ENCODE data around the gene DNAJC28.

DNA sequence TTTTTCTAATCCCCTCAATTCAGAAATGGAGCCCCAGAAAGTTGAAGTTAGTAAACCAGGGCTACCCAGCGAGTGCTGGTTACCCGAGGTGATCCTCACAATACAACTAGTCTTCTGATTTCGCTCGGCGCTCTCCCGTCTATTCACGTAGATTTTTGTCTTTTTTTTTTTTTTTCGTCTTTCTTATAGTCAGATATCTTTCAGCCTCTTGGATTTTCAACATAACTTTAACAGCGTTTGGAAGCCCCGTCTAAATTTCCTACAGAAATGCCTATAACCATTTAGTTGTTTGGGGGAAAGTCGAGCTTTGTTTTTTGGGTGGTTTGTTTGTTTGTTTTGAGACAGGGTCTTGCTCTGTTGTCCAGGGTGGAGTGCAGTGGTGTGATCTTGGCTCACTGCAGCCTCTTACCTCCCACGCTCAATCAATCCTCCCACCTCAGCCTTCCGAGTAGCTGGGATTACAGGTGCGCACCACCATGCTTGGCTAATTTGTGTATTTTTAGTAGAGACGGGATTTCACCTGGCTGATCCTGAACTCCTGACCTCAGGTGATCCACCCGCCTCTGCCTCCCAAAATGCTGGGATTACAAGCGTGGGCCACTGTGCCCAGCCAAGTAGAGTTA lies 10.9 kb downstream of the DNAJC28 start:
- no peak for TF ChIP-seq CTCF (conservative IDR thresholded peaks at IDR 0.05; ENCODE audit: low read depth in 2 of 2)
- no peak for TF ChIP-seq REST (IDR thresholded peaks at IDR 0.05; ENCODE audit: unreplicated experiment)
- TF ChIP-seq POLR2AphosphoS5 (IDR thresholded peaks at IDR 0.05; ENCODE audit: low read depth) = no peak
